K562 (cell line): Measurements from ENCODE around the gene SLC25A33. TPM values are rescaled to one million over a fixed set of nuclear protein-coding genes. Genes with fewer than 3 reads are reported as not detected.

Experiments used
- CHCHD3 ChIP-seq: fragments of 250-450 bp; sonication (Bioruptor Pico); IDR thresholded peaks from 2 replicates; pipeline ENCODE4 v2.1.2; 2022; ENCODE audit warnings: mild to moderate bottlenecking
- FOXK2 ChIP-seq, 2 experiments: fragments of 450-650 bp; IDR thresholded peaks in 1 of 2; conservative IDR thresholded peaks in 1 of 2; 2 replicates each; pipeline ENCODE4 v1.6.1; 2016; ENCODE audit warnings: low read depth in 2 of 2, mild to moderate bottlenecking in 1 of 2
- KDM2B ChIP-seq: fragments of 250-450 bp; sonication (Bioruptor Pico); IDR thresholded peaks from 2 replicates; pipeline ENCODE4 v1.8.0; 2021; ENCODE audit warnings: mild to moderate bottlenecking, moderate library complexity
- PML ChIP-seq: IDR thresholded peaks from 2 replicates; pipeline ENCODE4 v1.6.1; 2012; ENCODE audit warnings: low read length, inconsistent platforms
- POLR2AphosphoS5 ChIP-seq: IDR thresholded peaks from 2 replicates; pipeline ENCODE4 v1.6.1; 2011; ENCODE audit warnings: mild to moderate bottlenecking, low read depth, low read length, moderate library complexity; ENCODE audit not compliant: control insufficient read depth, insufficient read depth
- RBM14 ChIP-seq: fragments of 200-400 bp; formaldehyde crosslinking; IDR thresholded peaks from 2 replicates; pipeline ENCODE4 v1.6.1; 2018; ENCODE audit warnings: low read depth, mild to moderate bottlenecking, low read length, moderate library complexity, borderline replicate concordance; ENCODE audit not compliant: insufficient read depth
- SOX6 ChIP-seq: fragments of 450-650 bp; IDR thresholded peaks from 2 replicates; pipeline ENCODE4 v1.6.1; 2014; ENCODE audit warnings: mild to moderate bottlenecking
- TOE1 ChIP-seq, 2 experiments: fragments of 450-650 bp in 1 of 2; sonication (generic) in 1 of 2; formaldehyde crosslinking in 1 of 2; IDR thresholded peaks; 2 replicates each; pipeline versions ENCODE4 v1.7.1 to v1.8.0; 2016 to 2022; ENCODE audit warnings: borderline replicate concordance in 2 of 2, mild to moderate bottlenecking in 2 of 2, antibody characterized with exemption in 1 of 2, inconsistent platforms in 1 of 2, low read depth in 1 of 2, missing genetic modification reagents in 1 of 2, moderate library complexity in 1 of 2
- ZNF282 ChIP-seq: sonication (generic); formaldehyde crosslinking; IDR thresholded peaks from 2 replicates; pipeline ENCODE4 v1.8.1; 2023; ENCODE audit warnings: missing genetic modification reagents
- ZNF695 ChIP-seq: fragments of 450-650 bp; formaldehyde crosslinking; IDR thresholded peaks from 2 replicates; pipeline ENCODE4 v1.4.0; 2020; ENCODE audit warnings: mild to moderate bottlenecking, moderate library complexity
- ZNF77 ChIP-seq: fragments of 250-450 bp; sonication (Bioruptor Pico); IDR thresholded peaks from 2 replicates; pipeline ENCODE4 v1.5.0; 2020
- polyA plus RNA-seq, 8 experiments: library from polyadenylated mRNA; depleted of rRNA in 4 of 8; stranded (reverse) in 5 of 8; unstranded in 3 of 8; fragments of >200 nt; fragmentation: Nextera tagmentation in 2 of 8; fragmentation: Illumina TruSeq in 1 of 8; extraction: Ambion mirVana in 2 of 8; extraction: Trizol in 1 of 8; gene quantifications; 2 replicates each; pipeline versions ENCODE4 v1.2.1 to v1.2.3, GENCODE V29; 2011 to 2014; ENCODE audit warnings: inconsistent platforms in 1 of 8, missing spikeins in 1 of 8
- total RNA-seq, 7 experiments: library from RNA; depleted of rRNA in 6 of 7; stranded (reverse); fragments of >200 nt in 6 of 7; fragmentation: Illumina TruSeq in 2 of 7; extraction: Trizol in 2 of 7; gene quantifications; 2 replicates each; pipeline versions ENCODE4 v1.2.1 to v1.2.3, GENCODE V29; 2011 to 2021; ENCODE audit warnings: low replicate concordance in 1 of 7
- TF ChIP-seq, protein P1 (sequence below), 2 experiments: fragments of 450-650 bp in 1 of 2; sonication (generic) in 1 of 2; formaldehyde crosslinking in 1 of 2; IDR thresholded peaks; 2 replicates each; pipeline versions ENCODE4 v1.7.1 to v1.9.0; 2016 to 2022; ENCODE audit warnings: inconsistent platforms in 1 of 2, mild to moderate bottlenecking in 1 of 2, missing genetic modification reagents in 1 of 2
- TF ChIP-seq, protein P2 (sequence below): sonication (generic); formaldehyde crosslinking; IDR thresholded peaks from 2 replicates; pipeline ENCODE4 v1.8.0; 2022; ENCODE audit warnings: mild to moderate bottlenecking, missing genetic modification reagents, borderline replicate concordance
- TF ChIP-seq, protein P3 (sequence below): fragments of 450-650 bp; IDR thresholded peaks from 2 replicates; pipeline ENCODE4 v1.6.1; 2018; ENCODE audit warnings: mild to moderate bottlenecking, low read depth; ENCODE audit not compliant: partially characterized antibody

The SLC25A33 gene
- total and polyA plus RNA-seq, 9 of the 15 experiments (the other 6 are each of a cell fraction or from before 2014, with no cell fraction given) = 3.2 to 23.5 (median 17.5) TPM

GRCh38 chr1:9538669-9539164 is 548 bp upstream of the SLC25A33 start (continued):
- TF ChIP-seq, protein P1, sequence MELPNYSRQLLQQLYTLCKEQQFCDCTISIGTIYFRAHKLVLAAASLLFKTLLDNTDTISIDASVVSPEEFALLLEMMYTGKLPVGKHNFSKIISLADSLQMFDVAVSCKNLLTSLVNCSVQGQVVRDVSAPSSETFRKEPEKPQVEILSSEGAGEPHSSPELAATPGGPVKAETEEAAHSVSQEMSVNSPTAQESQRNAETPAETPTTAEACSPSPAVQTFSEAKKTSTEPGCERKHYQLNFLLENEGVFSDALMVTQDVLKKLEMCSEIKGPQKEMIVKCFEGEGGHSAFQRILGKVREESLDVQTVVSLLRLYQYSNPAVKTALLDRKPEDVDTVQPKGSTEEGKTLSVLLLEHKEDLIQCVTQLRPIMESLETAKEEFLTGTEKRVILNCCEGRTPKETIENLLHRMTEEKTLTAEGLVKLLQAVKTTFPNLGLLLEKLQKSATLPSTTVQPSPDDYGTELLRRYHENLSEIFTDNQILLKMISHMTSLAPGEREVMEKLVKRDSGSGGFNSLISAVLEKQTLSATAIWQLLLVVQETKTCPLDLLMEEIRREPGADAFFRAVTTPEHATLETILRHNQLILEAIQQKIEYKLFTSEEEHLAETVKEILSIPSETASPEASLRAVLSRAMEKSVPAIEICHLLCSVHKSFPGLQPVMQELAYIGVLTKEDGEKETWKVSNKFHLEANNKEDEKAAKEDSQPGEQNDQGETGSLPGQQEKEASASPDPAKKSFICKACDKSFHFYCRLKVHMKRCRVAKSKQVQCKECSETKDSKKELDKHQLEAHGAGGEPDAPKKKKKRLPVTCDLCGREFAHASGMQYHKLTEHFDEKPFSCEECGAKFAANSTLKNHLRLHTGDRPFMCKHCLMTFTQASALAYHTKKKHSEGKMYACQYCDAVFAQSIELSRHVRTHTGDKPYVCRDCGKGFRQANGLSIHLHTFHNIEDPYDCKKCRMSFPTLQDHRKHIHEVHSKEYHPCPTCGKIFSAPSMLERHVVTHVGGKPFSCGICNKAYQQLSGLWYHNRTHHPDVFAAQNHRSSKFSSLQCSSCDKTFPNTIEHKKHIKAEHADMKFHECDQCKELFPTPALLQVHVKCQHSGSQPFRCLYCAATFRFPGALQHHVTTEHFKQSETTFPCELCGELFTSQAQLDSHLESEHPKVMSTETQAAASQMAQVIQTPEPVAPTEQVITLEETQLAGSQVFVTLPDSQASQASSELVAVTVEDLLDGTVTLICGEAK (IDR thresholded peaks at IDR 0.05) = 0 out of 2 replicates have a peak, but pooled peaks have one; percentile 48
- TF ChIP-seq, protein P1 (CRISPR knock-in tag; IDR thresholded peaks at IDR 0.05) = no peak
- TF ChIP-seq ZNF282 (CRISPR knock-in tag) (no peak), PML (no peak; the same call in 1 of the 2 replicates), TOE1 (IDR thresholded peaks at IDR 0.05; ENCODE audit: borderline replicate concordance) (no peak), TOE1 (CRISPR knock-in tag; IDR thresholded peaks at IDR 0.05; ENCODE audit: borderline replicate concordance, low read depth) (no peak), POLR2AphosphoS5 (no peak), KDM2B (no peak), FOXK2 (conservative IDR thresholded peaks at IDR 0.05 in 1 of 2, IDR thresholded peaks at IDR 0.05 in 1 of 2; ENCODE audit: low read depth in 2 of 2) (peak in 1 of 2 experiments; percentile 37; a peak in 1 of 4 replicates), ZNF695 (no peak), ZNF77 (CRISPR knock-in tag) (no peak), SOX6 (0 out of 2 replicates have a peak, but pooled peaks have one; percentile 10), CHCHD3 (CRISPR knock-in tag) (no peak), RBM14 (no peak)
- TF ChIP-seq, protein P2, sequence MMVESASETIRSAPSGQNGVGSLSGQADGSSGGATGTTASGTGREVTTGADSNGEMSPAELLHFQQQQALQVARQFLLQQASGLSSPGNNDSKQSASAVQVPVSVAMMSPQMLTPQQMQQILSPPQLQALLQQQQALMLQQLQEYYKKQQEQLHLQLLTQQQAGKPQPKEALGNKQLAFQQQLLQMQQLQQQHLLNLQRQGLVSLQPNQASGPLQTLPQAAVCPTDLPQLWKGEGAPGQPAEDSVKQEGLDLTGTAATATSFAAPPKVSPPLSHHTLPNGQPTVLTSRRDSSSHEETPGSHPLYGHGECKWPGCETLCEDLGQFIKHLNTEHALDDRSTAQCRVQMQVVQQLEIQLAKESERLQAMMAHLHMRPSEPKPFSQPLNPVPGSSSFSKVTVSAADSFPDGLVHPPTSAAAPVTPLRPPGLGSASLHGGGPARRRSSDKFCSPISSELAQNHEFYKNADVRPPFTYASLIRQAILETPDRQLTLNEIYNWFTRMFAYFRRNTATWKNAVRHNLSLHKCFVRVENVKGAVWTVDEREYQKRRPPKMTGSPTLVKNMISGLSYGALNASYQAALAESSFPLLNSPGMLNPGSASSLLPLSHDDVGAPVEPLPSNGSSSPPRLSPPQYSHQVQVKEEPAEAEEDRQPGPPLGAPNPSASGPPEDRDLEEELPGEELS = no peak
- TF ChIP-seq, protein P3, sequence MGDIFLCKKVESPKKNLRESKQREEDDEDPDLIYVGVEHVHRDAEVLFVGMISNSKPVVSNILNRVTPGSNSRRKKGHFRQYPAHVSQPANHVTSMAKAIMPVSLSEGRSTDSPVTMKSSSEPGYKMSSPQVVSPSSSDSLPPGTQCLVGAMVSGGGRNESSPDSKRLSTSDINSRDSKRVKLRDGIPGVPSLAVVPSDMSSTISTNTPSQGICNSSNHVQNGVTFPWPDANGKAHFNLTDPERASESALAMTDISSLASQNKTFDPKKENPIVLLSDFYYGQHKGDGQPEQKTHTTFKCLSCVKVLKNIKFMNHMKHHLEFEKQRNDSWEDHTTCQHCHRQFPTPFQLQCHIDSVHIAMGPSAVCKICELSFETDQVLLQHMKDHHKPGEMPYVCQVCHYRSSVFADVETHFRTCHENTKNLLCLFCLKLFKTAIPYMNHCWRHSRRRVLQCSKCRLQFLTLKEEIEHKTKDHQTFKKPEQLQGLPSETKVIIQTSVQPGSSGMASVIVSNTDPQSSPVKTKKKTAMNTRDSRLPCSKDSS = no peak
